ENCODE results near the gene EIF4E2.

Gene EIF4E2

GRCh38 chr2:232535761-232536530, 14.5 kb upstream of the EIF4E2 start:
- Histone ChIP-seq H3K9me2 (replicated peaks; ENCODE audit: insufficient read depth, low read length) (no peaks in the 10 kb centered on the region), H3K9me3 (ENCODE audit: insufficient read depth, low read length) (no peaks in the 10 kb centered on the region), H2AFZ (ENCODE audit: low read depth, low read length, severe bottlenecking) (no peak overlapping the region), H3K9ac (ENCODE audit: low read length) (no peak overlapping the region), H3K4me3 (ENCODE audit: insufficient read depth, low read length, poor library complexity, severe bottlenecking) (no peak overlapping the region), H3K4me2 (ENCODE audit: low read depth, low read length, poor library complexity, severe bottlenecking) (no peak overlapping the region), H3K36me3 (ENCODE audit: low read length) (no peaks in the 10 kb centered on the region), H3F3A (ENCODE audit: insufficient read depth) (no peaks in the 10 kb centered on the region), H3K27ac (ENCODE audit: low read depth, low read length) (no peak overlapping the region), H4K20me1 (ENCODE audit: low read depth, low read length) (no peaks in the 10 kb centered on the region), H3K27me3 (ENCODE audit: low read length) (no peaks in the 10 kb centered on the region), H3K79me2 (ENCODE audit: insufficient read depth, low read length) (no peaks in the 10 kb centered on the region)
- TF ChIP-seq EZH2phosphoT487 (conservative IDR thresholded peaks at IDR 0.05; ENCODE audit: low read length) (no peak), CTCF (IDR thresholded peaks at IDR 0.05; ENCODE audit: insufficient read depth, low read length, poor library complexity, severe bottlenecking) (no peak)

- no peaks in the 10 kb centered on the region for H3K36me3 ChIP-seq (ENCODE audit: low read length)
- H3F3A ChIP-seq (ENCODE audit: insufficient read depth) = no peaks in the 10 kb centered on the region
- H3K9me2 ChIP-seq (replicated peaks; ENCODE audit: insufficient read depth, low read length) = no peaks in the 10 kb centered on the region
- H3K79me2 ChIP-seq (ENCODE audit: insufficient read depth, low read length) = no peaks in the 10 kb centered on the region
- no peak overlapping the region for H2AFZ ChIP-seq (ENCODE audit: low read depth, low read length, severe bottlenecking)
- H3K27me3 ChIP-seq (ENCODE audit: low read length) = no peaks in the 10 kb centered on the region
- no peaks in the 10 kb centered on the region for H4K20me1 ChIP-seq (ENCODE audit: low read depth, low read length)
- no peak overlapping the region for H3K4me3 ChIP-seq (ENCODE audit: insufficient read depth, low read length, poor library complexity, severe bottlenecking)
- H3K4me2 ChIP-seq (ENCODE audit: low read depth, low read length, poor library complexity, severe bottlenecking) = no peak overlapping the region
- H3K9ac ChIP-seq (ENCODE audit: low read length) = no peak overlapping the region
- TF ChIP-seq EZH2phosphoT487 (conservative IDR thresholded peaks at IDR 0.05; ENCODE audit: low read length) = no peak
- peak; percentile 36 for TF ChIP-seq CTCF (IDR thresholded peaks at IDR 0.05; ENCODE audit: insufficient read depth, low read length, poor library complexity, severe bottlenecking)
- H3K27ac ChIP-seq (ENCODE audit: low read depth, low read length) = no peak overlapping the region
- H3K9me3 ChIP-seq (ENCODE audit: insufficient read depth, low read length) = no peaks in the 10 kb centered on the region
Measured at GRCh38 chr2:232537079-232537478, 13.4 kb upstream of the EIF4E2 start.

GRCh38 chr2:232537499-232537898, 13.0 kb upstream of the EIF4E2 start:
- Histone ChIP-seq H3F3A (ENCODE audit: insufficient read depth) (no peaks in the 10 kb centered on the region), H3K9ac (ENCODE audit: low read length) (no peak overlapping the region), H3K36me3 (ENCODE audit: low read length) (no peaks in the 10 kb centered on the region), H3K79me2 (ENCODE audit: insufficient read depth, low read length) (no peaks in the 10 kb centered on the region), H3K9me2 (replicated peaks; ENCODE audit: insufficient read depth, low read length) (no peaks in the 10 kb centered on the region), H3K4me3 (ENCODE audit: insufficient read depth, low read length, poor library complexity, severe bottlenecking) (no peak overlapping the region), H3K4me2 (ENCODE audit: low read depth, low read length, poor library complexity, severe bottlenecking) (no peak overlapping the region), H3K9me3 (ENCODE audit: insufficient read depth, low read length) (no peaks in the 10 kb centered on the region), H3K27me3 (ENCODE audit: low read length) (no peaks in the 10 kb centered on the region), H3K27ac (ENCODE audit: low read depth, low read length) (no peak overlapping the region), H2AFZ (ENCODE audit: low read depth, low read length, severe bottlenecking) (no peak overlapping the region), H4K20me1 (ENCODE audit: low read depth, low read length) (no peaks in the 10 kb centered on the region)
- TF ChIP-seq CTCF (IDR thresholded peaks at IDR 0.05; ENCODE audit: insufficient read depth, low read length, poor library complexity, severe bottlenecking) (no peak), EZH2phosphoT487 (conservative IDR thresholded peaks at IDR 0.05; ENCODE audit: low read length) (no peak)

Measured in SU-DHL-6 (cell line).